GM18507 (cell line): Measurements from ENCODE around the gene INTS1.
"Not testable (repeated sequence)": the region's sequence is repeated elsewhere in the genome, so short reads cannot be mapped to it uniquely, and the experiment has no call there.

Experiments used
- DNase-seq: peaks from one replicate; pipeline ENCODE4 v3.0.0; 2011; ENCODE audit warnings: low read depth; ENCODE audit not compliant: insufficient read length; ENCODE audit errors: extremely low spot score
- FAIRE-seq: peaks from 2 replicates; lab custom pipeline; 2011; peaks lifted over from hg19 to GRCh38; lab: Jason Lieb, UNC

Gene INTS1

DNA sequence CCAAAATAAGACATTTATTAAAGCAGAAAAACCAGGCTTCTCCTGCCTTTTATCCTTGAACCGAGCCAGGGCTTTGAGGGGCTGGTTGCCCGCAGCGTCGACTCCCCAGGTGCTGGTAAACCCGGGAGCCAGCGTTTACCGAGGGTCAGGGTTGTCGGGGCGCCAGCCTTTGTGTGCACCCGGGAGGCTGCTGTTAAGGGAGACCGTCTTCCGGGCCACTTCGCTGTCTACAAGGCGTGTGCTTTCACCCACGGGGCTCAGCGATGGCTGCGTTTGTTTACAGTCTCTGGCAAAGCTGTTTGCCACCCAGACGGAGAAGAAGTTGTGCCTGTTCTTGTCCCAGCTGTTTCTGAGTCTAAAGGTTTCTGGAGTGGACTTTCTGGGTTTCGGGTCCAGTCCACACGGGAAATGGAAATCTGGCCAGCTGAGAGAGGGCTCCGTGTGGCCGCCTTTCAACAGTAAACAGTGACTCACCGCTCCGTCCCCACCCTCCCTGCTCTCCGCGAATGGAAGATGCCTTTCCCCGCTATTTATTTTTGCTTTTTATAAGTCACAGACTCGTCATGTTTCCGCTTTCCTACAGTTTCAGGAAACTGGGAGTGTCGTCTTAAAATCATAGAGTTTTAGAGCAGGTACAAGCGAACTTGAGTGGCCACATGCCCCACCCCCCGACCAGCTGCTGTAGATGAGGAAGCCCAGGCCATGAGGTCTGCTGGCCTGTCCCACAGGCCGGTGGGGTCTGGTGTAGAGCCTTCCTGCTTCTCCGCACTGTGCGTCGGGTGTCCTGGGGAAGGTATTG is 28.5 kb upstream of the INTS1 start:
- FAIRE-seq (peak; percentile 66), DNase-seq (no peak)

DNA sequence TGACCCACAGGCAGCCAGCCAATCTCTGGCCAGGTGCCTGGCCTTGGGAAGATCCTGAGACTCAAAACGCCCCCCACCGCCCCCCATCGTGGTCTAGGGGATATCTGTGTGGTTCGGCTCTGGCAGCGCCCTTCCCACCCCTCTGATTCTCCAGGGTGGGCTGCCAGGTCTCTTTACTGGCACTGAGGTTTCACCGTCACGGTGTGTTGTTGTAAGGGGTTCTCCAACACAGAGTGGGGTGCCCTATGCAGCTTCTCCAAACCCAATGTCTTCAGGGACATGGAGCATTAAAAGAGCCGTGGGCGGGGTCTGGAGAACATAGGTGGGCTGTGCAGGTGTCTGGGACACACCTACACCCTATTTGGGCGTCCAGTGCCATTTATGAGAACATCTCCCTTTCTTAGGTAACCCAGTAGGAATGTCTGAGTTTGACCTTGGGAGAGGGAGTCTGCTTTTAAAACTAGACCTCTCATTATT is 27.8 kb upstream of the INTS1 start:
- no peak for FAIRE-seq
- no peak for DNase-seq

DNA sequence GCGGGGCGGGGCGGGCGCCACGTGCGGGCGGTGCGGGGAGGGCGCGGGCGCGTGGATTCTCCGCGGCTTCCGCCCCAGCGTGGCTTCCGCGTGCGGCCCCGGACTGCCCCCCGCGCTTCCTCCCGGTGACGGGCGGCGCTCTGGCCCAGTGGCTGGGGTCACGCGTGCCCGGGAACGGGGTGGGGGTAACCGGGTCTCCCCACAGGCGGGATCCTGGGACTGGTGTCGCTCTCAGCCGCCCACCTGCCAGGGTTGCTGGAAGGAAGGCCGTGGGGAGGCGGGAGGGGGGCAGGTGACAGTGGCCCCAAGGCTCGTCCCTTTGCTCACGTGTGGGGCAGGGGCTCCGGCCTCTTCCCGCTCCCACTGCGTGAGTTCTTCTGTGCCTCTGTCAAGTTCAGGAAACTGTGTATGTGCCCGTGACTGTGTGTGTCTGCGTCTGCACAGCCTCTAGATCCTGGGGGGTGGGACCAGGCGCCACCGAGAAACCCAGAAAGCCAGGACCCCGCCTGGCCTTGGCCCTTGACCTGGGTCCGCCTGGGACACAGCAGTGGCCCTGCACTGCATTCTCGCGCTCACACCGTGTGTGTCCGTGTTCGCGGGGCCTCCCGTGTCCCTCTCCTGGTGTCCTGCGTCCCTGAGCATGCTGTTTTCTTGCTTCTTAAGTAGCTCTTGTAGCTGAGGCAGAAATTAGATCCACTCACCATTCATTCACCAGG is 27.2 kb upstream of the INTS1 start:
- peak; percentile 33 for DNase-seq
- FAIRE-seq: no peak

DNA sequence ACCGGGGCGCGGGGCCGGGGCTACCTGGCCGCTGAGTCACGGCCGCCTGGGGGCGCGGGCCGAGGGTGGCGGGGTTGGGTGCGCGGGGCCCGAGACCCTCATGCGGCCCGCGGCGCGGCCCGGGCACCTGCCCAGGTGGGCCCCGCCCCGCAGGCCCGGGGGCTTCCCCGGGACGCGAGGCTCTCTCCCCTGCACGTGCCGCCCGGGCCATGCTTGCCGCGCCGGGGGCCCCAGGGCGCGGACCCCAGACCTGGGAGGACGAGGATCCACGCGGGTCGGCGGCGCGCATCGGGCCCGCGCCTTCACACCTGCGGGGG is 26.7 kb upstream of the INTS1 start:
- DNase-seq: no peak
- no peak for FAIRE-seq

DNA sequence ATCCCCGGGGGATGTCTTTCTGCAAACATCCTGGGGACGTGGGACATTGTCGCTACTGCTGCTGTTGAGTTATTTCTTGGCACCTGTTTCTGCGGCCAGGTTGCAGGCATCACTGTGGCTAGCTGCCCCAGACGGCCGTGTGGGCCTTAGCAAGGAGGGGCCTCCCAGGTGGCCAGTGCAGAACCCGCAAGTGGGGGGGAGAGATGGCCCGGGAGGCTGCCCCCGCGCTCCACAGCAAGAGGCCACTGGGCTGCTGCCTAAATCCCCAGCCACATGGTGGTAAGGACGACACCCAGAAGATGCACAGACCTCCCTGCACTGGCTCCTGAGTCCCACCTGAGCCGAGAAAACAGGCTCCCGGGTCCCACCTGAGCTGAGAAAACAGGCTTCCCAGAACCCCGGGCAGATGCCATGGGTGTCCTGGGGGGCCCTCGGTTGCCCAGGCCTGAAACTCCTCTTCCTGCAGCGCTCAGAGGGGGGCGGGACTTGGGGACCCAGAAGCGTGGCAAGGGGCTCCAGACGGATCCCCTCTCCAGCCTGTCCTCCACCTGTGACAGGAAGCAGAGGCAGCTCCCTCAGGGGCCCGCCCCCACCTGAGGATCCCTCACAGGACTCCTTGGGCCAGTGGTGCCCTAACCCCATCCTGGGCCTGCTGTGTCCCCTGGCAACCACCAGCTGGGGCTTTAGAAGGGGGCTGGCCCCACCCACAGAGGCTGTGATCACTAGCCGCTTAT is 25.4 kb upstream of the INTS1 start:
- FAIRE-seq: no peak
- DNase-seq: no peak

DNA sequence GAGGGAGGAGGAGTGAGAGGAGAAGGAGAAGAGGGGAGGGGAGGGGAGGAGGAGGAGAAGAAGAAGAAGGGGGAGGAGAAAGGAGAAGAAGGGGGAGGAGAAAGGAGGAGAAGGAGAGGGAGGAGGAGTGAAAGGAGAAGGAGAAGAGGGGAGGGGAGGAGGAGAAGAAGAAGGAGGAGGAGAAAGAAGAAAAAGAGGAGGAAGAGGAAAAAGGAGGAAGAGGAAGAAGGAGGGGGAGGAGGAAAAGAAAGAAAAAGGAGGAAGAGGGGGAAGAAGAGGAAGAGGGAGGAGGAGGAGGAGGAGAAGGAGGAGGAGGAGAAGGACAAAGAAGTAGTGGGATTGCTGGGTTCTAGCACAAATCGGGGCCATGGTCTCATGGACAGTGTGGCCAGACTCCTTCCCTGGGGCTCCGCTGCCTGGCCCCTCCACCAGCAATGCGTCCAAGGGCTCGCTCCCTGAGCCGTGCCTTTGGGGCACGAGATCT is 22.1 kb upstream of the INTS1 start:
- DNase-seq: no peak

DNA sequence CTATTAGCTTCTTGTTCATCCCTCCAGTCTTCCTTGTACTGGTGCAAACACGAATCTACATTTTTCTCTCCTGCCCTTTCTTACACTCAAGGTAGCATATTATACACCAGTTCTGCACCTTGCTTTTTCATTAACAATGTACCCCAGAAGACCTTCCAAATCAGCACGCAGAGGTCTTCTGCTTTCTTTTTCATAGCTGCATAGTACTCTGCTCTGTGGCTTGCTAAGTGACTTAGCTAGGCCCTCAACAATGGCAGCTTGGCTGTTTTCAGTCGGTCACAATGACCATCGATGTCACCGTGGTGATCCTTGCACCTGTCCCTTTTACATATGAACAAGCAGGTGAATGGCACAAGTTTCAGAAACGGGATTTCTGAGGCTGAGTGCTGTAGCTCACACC is 21.2 kb upstream of the INTS1 start:
- FAIRE-seq: no peak
- no peak for DNase-seq

More for the DNA sequence above, 22.1 kb upstream of the INTS1 start:
- FAIRE-seq: no peak

DNA sequence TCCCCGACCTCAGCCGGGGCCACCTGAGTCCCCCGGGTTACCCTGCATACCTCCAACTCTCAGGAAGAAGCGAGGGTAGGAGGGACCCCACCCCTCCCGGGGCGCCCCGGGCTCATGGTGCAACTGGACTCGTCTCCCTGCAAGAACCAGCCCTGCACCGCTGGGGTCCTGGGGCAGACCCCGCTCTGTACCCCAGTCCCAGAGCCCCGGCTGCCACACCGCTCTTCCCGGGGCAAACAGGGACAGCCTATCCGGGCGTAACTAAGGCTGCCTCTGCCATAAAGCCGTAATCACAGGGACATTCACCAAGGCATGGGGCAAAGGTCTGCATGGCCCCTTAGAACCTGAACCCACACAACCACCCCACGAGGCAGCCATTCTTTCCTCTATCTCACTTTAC is 19.7 kb upstream of the INTS1 start:
- FAIRE-seq (no peak), DNase-seq (no peak)

DNA sequence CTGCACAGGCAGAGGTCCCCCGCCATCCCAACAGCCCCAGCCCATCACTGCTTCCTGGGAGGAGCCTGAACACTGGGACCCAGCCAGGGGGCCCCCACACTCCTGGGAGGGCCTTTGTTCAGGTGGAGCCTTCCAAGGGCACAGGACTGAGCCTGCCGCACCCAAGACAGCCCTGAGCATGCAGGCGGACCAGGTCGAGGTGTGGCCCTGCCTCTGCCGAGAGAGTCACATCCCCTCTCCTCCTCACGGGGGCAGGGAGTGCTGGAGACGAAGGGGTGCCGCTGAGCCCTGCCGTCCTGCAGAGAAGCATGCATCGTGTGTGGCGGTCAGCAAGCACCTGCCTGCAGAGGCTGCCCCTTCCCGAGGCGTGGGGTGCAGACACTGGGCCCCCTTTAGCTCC is 19.0 kb upstream of the INTS1 start:
- FAIRE-seq: no peak
- DNase-seq: no peak

DNA sequence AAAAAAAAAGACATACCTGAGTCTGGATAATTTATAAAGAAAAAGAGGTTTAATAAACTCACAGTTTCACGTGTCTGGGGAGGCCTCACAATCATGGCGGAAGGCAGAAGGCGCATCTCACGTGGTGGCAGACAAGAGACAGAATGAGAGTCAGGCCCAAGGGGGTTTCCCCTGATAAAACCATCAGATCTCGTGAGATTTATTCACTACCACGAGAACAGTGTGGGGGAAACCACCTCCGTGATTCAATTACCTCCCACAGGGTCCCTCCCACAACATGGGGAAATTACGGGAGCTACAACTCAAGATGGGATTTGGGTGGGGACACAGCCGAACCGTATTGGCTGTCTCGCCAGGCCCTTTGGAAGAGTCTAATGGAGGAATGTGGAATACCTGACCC is 17.3 kb upstream of the INTS1 start:
- DNase-seq: no peak
- no peak for FAIRE-seq

DNA sequence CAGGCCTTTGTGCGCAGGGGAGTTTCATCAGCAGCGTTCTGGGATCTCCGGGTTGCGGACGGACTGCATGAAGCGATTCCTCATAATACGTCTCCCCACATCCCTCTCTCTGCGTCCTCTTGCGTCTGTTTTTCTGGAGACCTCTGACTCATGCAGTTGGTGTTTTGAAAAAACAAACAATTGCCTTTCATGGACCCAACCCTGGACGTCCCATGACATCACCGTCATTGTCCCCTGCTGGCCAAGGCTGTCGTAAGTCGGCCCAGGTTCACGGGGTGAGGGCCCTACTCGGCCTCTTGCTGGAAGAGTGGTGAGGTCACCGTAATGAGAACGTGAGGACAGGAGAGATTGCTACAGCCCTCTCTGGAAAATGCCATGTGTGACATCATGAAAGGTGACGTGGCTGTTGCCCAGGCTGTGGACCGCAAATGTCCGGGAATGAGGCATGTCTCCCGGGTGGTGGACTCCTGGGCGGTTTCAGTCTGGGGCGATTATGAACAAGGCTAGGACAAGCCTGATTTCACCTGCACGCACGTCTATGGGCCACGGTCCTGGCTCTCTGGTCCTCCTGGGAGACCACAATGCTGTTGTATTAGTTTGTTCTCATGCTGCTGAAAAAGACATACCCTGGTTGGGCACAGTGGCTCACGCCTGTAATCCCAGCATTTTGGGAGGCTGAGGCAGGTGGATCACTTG is 16.5 kb upstream of the INTS1 start:
- DNase-seq (no peak), FAIRE-seq (no peak)

DNA sequence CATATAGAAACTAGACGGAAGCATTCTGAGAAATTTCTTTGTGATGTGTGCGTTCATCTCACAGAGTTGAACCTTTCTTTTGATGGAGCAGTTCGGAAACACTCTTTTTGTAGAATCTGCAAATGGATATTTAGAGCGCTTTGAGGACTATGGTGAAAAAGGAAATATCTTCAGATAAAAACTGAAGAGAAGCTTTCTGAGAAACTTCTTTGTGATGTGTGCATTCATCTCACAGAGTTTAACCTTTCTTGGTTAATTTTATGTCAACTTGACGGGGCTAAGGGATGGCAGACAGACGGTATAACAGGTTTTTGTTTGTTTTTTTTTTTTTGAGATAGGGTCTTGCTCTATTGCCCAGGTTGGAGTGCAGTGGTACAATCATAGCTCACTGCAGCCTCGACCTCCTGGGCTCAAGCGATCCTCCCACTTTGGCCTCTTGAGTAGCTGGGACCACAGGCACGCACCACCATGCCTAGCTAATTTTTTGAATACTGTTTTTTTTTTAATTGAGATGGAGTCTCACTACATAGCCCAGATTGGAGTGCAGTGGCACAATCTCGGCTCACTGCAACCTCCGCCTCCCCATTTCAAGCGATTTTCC is 15.2 kb upstream of the INTS1 start:
- not testable (repeated sequence) for FAIRE-seq, DNase-seq

DNA sequence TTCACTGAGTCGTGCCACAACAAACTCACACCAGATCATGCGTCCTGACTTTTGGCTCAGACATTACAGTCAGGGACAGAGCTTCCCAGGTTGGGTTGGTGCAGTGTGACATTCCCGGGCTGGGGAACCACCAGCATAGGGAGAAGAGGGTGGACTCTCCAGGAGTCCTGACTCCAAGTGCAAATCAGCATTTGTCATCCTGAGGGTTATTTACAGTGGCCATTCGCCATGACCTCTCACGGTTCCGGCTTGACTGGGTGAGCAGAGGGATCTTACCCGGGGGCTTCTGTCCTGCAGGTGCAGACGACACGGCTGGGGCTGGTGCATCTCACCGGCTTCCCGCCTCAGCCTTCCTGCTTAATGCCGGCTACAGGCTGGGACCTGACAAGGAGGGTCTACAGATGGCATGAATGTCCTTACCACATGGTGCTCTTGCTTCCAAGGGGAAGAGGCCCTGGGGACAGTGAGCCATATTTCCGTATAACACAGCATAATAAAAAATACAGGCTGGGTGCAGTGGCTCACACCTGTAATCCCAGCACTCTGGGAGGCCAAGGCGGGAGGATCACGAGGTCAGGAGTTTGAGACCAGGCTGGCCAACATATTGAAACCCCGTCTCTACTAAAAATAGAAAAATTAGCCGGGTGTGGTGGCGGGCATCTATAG is 12.5 kb upstream of the INTS1 start:
- no peak for DNase-seq
- FAIRE-seq: no peak

DNA sequence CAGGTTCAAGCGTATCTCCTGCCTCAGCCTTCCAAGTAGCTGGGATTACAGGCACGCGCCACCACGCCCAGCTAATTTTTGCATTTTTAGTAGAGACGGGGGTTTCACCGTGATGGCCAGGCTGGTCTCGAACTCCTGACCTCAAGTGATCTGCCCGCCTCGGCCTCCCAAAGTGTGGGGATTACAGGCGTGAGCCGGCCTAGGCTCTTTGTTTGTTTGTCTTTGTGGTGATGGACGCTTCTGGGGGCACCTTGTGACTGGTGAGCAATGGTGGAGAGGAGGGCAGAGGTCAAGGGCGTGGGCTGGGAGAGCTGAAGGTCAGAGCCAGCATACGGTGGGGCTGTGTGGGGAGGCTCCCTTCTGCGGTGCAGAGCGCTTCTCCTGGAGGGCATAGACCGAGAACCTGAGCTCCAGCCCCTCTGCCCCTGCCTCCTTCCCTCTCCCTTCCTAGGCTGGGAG is 11.3 kb upstream of the INTS1 start:
- not testable (repeated sequence) for DNase-seq, FAIRE-seq

DNA sequence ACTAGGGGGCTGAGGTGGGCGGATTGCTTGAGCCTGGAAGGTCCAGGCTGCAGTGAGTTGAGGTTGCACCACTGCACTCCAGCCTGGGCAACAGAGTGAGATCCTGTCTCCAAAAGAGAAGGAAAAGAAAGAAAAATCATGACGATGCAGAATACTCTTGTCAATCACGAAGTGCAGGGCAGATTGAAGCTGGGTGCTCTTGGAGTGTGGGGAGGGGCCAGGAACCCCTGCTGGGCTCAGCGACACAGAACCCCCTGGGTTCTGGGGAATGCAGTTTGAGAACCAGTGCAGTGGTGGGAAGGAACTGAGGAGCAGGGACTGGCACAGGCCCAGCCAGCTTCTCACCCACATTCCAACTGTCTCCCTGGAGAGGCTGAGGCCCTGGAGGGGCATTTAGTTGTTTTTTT is 10.8 kb upstream of the INTS1 start:
- FAIRE-seq: no peak
- no peak for DNase-seq

DNA sequence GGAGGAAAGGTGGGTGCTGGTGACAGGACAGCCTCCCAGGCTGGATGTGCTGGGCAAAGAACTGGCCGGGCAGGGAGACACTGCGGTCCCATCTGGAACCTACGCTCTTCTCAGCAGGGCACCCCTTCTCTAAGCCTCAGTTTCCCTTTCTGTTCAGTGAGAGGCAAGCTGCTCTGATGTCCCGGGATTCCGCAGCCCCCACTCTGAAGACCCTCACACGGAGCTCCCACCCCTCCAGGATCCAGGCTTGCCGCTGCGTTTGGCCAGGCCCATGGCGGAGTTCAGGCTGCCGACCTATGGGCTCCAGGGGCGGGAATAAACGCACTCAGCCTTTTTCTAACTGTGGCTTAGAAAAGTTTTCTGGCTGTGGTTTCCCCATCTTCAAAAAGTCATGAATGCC is 10.2 kb upstream of the INTS1 start:
- no peak for FAIRE-seq
- DNase-seq: no peak

DNA sequence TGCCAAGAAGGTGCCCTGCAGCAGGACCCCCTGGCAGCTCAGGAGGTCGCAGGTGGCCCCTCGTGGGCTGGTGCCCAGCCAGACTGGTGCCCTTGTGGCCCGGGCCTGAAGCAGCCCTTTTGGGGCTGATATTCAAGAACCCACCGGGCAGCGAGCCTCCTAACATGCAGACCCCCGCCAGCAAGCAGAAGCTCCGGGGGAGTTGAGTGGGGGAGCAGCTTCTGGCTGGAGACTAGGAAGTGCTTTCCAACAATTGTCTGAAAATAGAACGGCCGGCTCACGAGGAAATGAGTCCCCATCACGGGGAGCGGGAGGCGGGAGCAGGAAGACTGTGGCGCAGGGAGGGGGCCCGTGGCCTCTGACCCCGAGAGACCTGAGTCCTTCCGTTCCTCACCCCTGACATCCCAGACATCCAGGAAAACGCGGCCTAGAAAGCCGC is 9.5 kb upstream of the INTS1 start:
- DNase-seq: no peak
- no peak for FAIRE-seq

DNA sequence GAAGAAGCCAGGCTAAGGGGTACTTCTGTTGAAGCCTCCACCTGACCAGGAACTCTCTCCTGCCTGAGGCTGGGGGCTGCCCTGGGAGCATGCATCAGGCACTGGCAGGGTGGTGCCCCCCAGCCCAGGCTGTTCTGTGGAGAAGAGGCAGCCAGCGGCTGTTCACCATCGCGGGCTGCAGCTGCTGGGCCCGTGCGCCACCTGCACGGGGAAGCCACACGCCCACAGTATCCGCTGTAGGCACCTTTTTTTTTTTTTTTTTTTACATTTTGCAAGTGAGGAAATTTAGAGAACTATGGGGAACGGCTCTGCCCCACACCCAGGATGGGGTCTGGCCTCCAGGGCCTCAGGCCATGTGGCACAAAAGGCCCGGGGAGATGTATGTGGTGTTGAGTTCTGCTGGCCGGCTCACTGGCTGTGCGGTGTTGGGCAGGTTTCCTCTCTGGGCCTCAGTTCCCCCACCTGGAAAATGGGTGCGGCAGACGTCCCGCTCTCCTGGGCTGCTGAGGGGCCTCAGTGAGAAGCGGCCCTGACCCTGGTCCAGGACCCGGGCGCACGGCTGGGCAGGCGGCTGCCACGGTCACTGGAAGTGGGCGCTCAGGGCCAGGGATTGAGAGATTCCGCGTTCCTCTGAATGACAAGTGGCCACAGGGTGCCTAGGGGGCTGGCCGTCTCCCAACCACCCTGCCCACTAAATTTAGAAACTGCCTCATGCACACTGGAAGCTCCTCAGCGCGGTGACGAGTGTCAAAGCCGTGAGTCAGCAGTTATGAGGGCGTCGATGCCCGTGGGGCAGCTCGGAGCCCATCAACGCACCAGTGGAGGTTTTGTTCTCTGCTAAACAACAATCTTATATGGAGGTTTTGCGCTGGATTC is 8.8 kb upstream of the INTS1 start:
- FAIRE-seq: peak; percentile 5
- peak; percentile 32 for DNase-seq
